Ovary (tissue), 3 donors: ENCODE measurements around the gene DMRTC1.
"Not testable (repeated sequence)": the region's sequence is repeated elsewhere in the genome, so short reads cannot be mapped to it uniquely, and the experiment has no call there.

ENCODE experiments used
- EP300 ChIP-seq: sonication (generic); formaldehyde crosslinking; IDR thresholded peaks from one replicate; pipeline ENCODE4 v1.6.1; 2017; ENCODE audit warnings: antibody characterized with exemption
- POLR2A ChIP-seq: fragments of 450-650 bp; IDR thresholded peaks from one replicate; pipeline ENCODE4 v1.6.1; 2017; ENCODE audit warnings: antibody characterized with exemption, mild to moderate bottlenecking, moderate library complexity
- TF ChIP-seq, protein P1 (sequence below), 3 donors: fragments of 450-650 bp in 2 of 3; fragments of 200-600 bp in 1 of 3; IDR thresholded peaks; one replicate each; pipeline versions ENCODE4 v1.5.1 to v1.8.0; 2016 to 2022; ENCODE audit warnings: antibody characterized with exemption in 3 of 3, mild to moderate bottlenecking in 1 of 3
- donor health status: DM: no; HTN: no; CAD: no.

DNA sequence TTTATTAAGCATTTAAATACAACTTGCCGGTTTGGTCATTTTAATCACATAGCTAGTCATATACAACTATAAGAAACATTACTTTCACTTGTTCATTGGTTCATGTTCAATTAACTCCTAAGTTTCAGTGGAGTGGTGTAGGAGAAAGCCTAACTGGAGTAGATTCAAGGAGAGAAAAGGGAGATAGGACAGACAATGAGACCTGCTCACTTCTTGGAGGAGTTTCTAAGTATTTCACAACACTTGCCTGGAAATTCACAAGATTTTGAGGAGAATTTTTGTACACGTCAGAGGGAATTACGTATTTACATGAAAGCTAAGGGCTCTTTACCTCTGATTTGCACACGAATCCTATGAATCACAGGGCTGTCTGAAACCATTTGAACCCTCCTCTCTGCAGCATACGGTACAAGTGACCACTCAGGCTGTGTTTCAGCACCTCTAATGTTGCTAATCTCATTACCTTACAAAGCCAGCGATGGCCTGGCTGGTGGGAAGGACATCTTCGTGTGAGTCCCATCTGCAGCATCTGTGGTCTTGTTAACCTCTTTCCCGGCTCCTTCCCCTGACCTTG lies 6.7 kb downstream of the DMRTC1 start:
- TF ChIP-seq POLR2A, EP300: not testable (repeated sequence)
- TF ChIP-seq, protein P1, sequence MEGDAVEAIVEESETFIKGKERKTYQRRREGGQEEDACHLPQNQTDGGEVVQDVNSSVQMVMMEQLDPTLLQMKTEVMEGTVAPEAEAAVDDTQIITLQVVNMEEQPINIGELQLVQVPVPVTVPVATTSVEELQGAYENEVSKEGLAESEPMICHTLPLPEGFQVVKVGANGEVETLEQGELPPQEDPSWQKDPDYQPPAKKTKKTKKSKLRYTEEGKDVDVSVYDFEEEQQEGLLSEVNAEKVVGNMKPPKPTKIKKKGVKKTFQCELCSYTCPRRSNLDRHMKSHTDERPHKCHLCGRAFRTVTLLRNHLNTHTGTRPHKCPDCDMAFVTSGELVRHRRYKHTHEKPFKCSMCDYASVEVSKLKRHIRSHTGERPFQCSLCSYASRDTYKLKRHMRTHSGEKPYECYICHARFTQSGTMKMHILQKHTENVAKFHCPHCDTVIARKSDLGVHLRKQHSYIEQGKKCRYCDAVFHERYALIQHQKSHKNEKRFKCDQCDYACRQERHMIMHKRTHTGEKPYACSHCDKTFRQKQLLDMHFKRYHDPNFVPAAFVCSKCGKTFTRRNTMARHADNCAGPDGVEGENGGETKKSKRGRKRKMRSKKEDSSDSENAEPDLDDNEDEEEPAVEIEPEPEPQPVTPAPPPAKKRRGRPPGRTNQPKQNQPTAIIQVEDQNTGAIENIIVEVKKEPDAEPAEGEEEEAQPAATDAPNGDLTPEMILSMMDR (IDR thresholded peaks at IDR 0.05): not testable (repeated sequence)
